Measurements from ENCODE around the gene NDRG4.
A peak's percentile ranks its signal among the peaks of the same experiment; 100 is the strongest.

NDRG4 gene

GRCh38 chr16:58481931-58482330 lies 18.0 kb upstream of the NDRG4 start:
- Histone ChIP-seq H4K20me1 (ENCODE audit: insufficient read depth, low read length, poor library complexity, severe bottlenecking) (no peaks in the 10 kb centered on the region), H3K9me3 (ENCODE audit: insufficient read depth, low read depth, low read length) (no peaks in the 10 kb centered on the region), H3K79me2 (ENCODE audit: insufficient read depth, low read length) (no peaks in the 10 kb centered on the region), H3K9me2 (replicated peaks; ENCODE audit: low read depth, low read length) (no peaks in the 10 kb centered on the region), H3K4me1 (ENCODE audit: insufficient read depth, low read length, poor library complexity, severe bottlenecking) (no peaks in the 10 kb centered on the region), H3F3A (ENCODE audit: low read depth) (no peaks in the 10 kb centered on the region), H3K4me3 (ENCODE audit: low read length, poor library complexity, severe bottlenecking) (no peak overlapping the region), H3K9ac (ENCODE audit: low read depth, low read length, poor library complexity, severe bottlenecking) (no peak overlapping the region), H3K27me3 (ENCODE audit: insufficient read depth, low read length, poor library complexity, severe bottlenecking) (no peaks in the 10 kb centered on the region), H2AFZ (ENCODE audit: low read length) (no peak overlapping the region), H3K4me2 (ENCODE audit: low read depth, low read length, poor library complexity, severe bottlenecking) (no peak overlapping the region), H3K36me3 (ENCODE audit: insufficient read depth, low read length) (no peaks in the 10 kb centered on the region)
- no peak for TF ChIP-seq EZH2phosphoT487 (IDR thresholded peaks at IDR 0.05; ENCODE audit: borderline replicate concordance)
- TF ChIP-seq CTCF (conservative IDR thresholded peaks at IDR 0.05; ENCODE audit: low read length): no peak

- no peaks in the 10 kb centered on the region for H4K20me1 ChIP-seq (ENCODE audit: insufficient read depth, low read length, poor library complexity, severe bottlenecking)
- no peaks in the 10 kb centered on the region for H3K79me2 ChIP-seq (ENCODE audit: insufficient read depth, low read length)
- no peaks in the 10 kb centered on the region for H3K36me3 ChIP-seq (ENCODE audit: insufficient read depth, low read length)
- TF ChIP-seq CTCF (conservative IDR thresholded peaks at IDR 0.05; ENCODE audit: low read length): no peak
- TF ChIP-seq EZH2phosphoT487 (IDR thresholded peaks at IDR 0.05; ENCODE audit: borderline replicate concordance): no peak
- H3K9me3 ChIP-seq (ENCODE audit: insufficient read depth, low read depth, low read length): no peaks in the 10 kb centered on the region
- no peaks in the 10 kb centered on the region for H3K4me1 ChIP-seq (ENCODE audit: insufficient read depth, low read length, poor library complexity, severe bottlenecking)
- H3F3A ChIP-seq (ENCODE audit: low read depth): no peaks in the 10 kb centered on the region
- H3K27me3 ChIP-seq (ENCODE audit: insufficient read depth, low read length, poor library complexity, severe bottlenecking): no peaks in the 10 kb centered on the region
- no peak overlapping the region for H3K4me2 ChIP-seq (ENCODE audit: low read depth, low read length, poor library complexity, severe bottlenecking)
- no peak overlapping the region for H3K4me3 ChIP-seq (ENCODE audit: low read length, poor library complexity, severe bottlenecking)
- no peak overlapping the region for H3K9ac ChIP-seq (ENCODE audit: low read depth, low read length, poor library complexity, severe bottlenecking)
- no peak overlapping the region for H2AFZ ChIP-seq (ENCODE audit: low read length)
- no peaks in the 10 kb centered on the region for H3K9me2 ChIP-seq (replicated peaks; ENCODE audit: low read depth, low read length)
Measured at GRCh38 chr16:58485184-58485887, 14.6 kb upstream of the NDRG4 start.

- Histone ChIP-seq H3K79me2 (ENCODE audit: insufficient read depth, low read length) (no peaks in the 10 kb centered on the region), H3K36me3 (ENCODE audit: insufficient read depth, low read length) (no peaks in the 10 kb centered on the region), H3K9me3 (ENCODE audit: insufficient read depth, low read depth, low read length) (no peaks in the 10 kb centered on the region), H3K9ac (ENCODE audit: low read depth, low read length, poor library complexity, severe bottlenecking) (no peak overlapping the region), H3K4me1 (ENCODE audit: insufficient read depth, low read length, poor library complexity, severe bottlenecking) (no peaks in the 10 kb centered on the region), H3K4me3 (ENCODE audit: low read length, poor library complexity, severe bottlenecking) (no peak overlapping the region), H3F3A (ENCODE audit: low read depth) (no peaks in the 10 kb centered on the region), H3K4me2 (ENCODE audit: low read depth, low read length, poor library complexity, severe bottlenecking) (no peak overlapping the region), H4K20me1 (ENCODE audit: insufficient read depth, low read length, poor library complexity, severe bottlenecking) (no peaks in the 10 kb centered on the region), H3K27me3 (ENCODE audit: insufficient read depth, low read length, poor library complexity, severe bottlenecking) (no peaks in the 10 kb centered on the region), H2AFZ (ENCODE audit: low read length) (peak overlapping the region; percentile 79), H3K9me2 (replicated peaks; ENCODE audit: low read depth, low read length) (no peaks in the 10 kb centered on the region)
- peak; percentile 83 for TF ChIP-seq CTCF (conservative IDR thresholded peaks at IDR 0.05; ENCODE audit: low read length)
- TF ChIP-seq EZH2phosphoT487 (IDR thresholded peaks at IDR 0.05; ENCODE audit: borderline replicate concordance): no peak
Measured at GRCh38 chr16:58487566-58488351, 12.2 kb upstream of the NDRG4 start.
